ENCODE data around the gene SORCS1. TPM values are rescaled to one million over a fixed set of nuclear protein-coding genes. Genes with fewer than 3 reads are reported as not detected.

Gene SORCS1
- total RNA-seq, 1 donor from 2014 or later, result 1.1 TPM

DNA sequence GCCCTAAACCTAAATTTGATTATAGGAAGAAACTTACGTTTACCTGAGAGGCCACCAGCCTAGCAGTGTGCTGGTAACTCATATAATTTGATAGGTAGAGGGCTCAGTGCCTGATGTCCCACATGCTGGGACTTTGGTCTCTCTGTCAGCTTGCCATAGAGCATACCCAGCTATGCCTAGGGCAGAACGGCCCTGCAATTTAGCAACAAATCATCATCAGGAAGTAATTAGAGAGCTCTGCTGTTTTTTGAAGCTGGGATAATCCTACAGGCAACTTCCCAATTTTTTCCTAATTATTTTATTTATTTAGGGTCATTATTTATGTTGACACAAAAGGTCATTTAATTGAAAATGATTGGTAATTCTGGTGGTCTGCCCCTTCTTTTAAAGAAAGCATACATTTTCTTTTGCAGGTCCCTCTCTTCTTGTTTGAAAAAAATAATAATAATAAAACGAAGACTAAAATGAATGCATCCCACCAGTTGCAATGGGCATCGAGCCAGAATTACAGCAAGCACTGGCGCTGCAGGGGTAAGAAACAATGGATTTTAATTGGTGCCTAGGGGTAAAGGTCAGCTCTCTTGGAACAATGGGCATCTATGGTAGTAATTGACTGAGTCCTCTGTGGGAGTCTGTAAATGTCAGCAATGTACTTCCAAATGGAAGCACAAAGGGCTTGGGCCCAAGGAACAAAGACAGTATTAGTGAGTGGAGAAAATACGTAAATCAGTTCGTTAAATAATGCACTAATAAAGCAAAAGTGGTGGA lies 348.0 kb downstream of the SORCS1 start:
- Mint-ChIP-seq H3K36me3 (ENCODE audit: low read depth, unreplicated experiment) (no peaks in the 10 kb centered on the region), H3K27me3 (ENCODE audit: low read depth, unreplicated experiment) (no peaks in the 10 kb centered on the region), H3K4me3 (ENCODE audit: unreplicated experiment) (no peak overlapping the region), H3K9me3 (ENCODE audit: unreplicated experiment) (peaks cover 1% of the 10 kb centered on the region), H3K27ac (ENCODE audit: unreplicated experiment) (no peak overlapping the region), H3K4me1 (ENCODE audit: low read depth, unreplicated experiment) (no peaks in the 10 kb centered on the region)
- Histone ChIP-seq H3K79me2 (ENCODE audit: insufficient read depth, low read length) (no peaks in the 10 kb centered on the region), H3K27me3 (ENCODE audit: insufficient read depth, low read length) (no peaks in the 10 kb centered on the region), H2AFZ (ENCODE audit: low read depth, low read length) (no peak overlapping the region), H3K36me3 (ENCODE audit: insufficient read depth, low read length) (no peaks in the 10 kb centered on the region), H3K4me2 (ENCODE audit: low read length) (no peak overlapping the region), H3K9me3 (ENCODE audit: insufficient read depth, low read depth, low read length) (no peaks in the 10 kb centered on the region), H4K20me1 (ENCODE audit: insufficient read depth, low read length) (no peaks in the 10 kb centered on the region), H3K27ac (ENCODE audit: low read depth, low read length) (no peak overlapping the region), H3K9ac (ENCODE audit: low read length) (no peak overlapping the region), H3K4me3 (ENCODE audit: insufficient read depth, low read depth, low read length) (no peak overlapping the region), H3K4me1 (ENCODE audit: insufficient read depth, low read length) (no peaks in the 10 kb centered on the region)
- FAIRE-seq, result no peak
- TF ChIP-seq EZH2 (IDR thresholded peaks at IDR 0.05; ENCODE audit: insufficient read depth, low read length) (no peak), CTCF (IDR thresholded peaks at IDR 0.05; ENCODE audit: insufficient read depth, low read depth, low read length) (no peak)
- DNase-seq (ENCODE audit: low read depth), result no peak

DNA sequence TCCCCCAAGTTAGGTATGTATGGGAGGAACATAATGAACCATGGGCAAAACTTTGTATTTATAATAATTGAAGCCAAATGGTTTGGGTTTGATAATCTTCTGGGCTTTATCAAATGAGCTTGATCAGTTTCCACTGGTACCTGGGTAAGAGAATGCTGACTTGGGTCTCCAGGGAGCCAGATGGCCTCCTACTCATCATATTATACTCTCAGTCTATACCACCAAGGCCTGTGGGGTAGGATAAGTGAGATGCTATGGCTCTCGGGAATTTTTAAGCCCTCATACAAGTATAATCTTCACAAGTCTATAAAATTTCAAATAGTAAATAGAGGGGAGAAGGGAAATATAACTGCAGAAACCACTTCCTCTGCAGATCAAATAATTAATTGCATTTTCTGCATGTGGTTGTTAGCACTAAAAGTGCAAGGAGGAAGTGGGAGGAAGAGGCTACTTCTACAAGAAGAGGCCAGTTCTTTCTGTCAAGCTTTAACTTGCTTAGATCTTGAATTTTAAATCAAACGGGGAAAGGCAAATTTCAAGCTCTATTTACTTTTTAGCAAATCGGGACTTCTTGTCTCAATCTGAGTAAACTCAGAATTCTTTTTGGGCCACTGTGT lies 349.0 kb downstream of the SORCS1 start:
- no peaks in the 10 kb centered on the region for H3K9me3 ChIP-seq (ENCODE audit: insufficient read depth, low read depth, low read length)
- no peaks in the 10 kb centered on the region for H3K27me3 ChIP-seq (ENCODE audit: insufficient read depth, low read length)
- no peaks in the 10 kb centered on the region for H3K4me1 ChIP-seq (ENCODE audit: insufficient read depth, low read length)
- no peaks in the 10 kb centered on the region for H3K27me3 Mint-ChIP-seq (ENCODE audit: low read depth, unreplicated experiment)
- no peak for TF ChIP-seq CTCF (IDR thresholded peaks at IDR 0.05; ENCODE audit: insufficient read depth, low read depth, low read length)
- TF ChIP-seq EZH2 (IDR thresholded peaks at IDR 0.05; ENCODE audit: insufficient read depth, low read length), result no peak
- no peak for FAIRE-seq
- H3K27ac Mint-ChIP-seq (ENCODE audit: unreplicated experiment), result no peak overlapping the region
- no peak overlapping the region for H3K4me2 ChIP-seq (ENCODE audit: low read length)
- no peak overlapping the region for H3K27ac ChIP-seq (ENCODE audit: low read depth, low read length)
- peaks cover 1% of the 10 kb centered on the region for H3K9me3 Mint-ChIP-seq (ENCODE audit: unreplicated experiment)
- no peaks in the 10 kb centered on the region for H3K79me2 ChIP-seq (ENCODE audit: insufficient read depth, low read length)
- H3K36me3 ChIP-seq (ENCODE audit: insufficient read depth, low read length), result no peaks in the 10 kb centered on the region
- H3K4me3 ChIP-seq (ENCODE audit: insufficient read depth, low read depth, low read length), result no peak overlapping the region
- no peaks in the 10 kb centered on the region for H4K20me1 ChIP-seq (ENCODE audit: insufficient read depth, low read length)
- no peaks in the 10 kb centered on the region for H3K36me3 Mint-ChIP-seq (ENCODE audit: low read depth, unreplicated experiment)
- H3K9ac ChIP-seq (ENCODE audit: low read length), result no peak overlapping the region
- no peak overlapping the region for H2AFZ ChIP-seq (ENCODE audit: low read depth, low read length)
- no peaks in the 10 kb centered on the region for H3K4me1 Mint-ChIP-seq (ENCODE audit: low read depth, unreplicated experiment)
- DNase-seq (ENCODE audit: low read depth), result no peak
- H3K4me3 Mint-ChIP-seq (ENCODE audit: unreplicated experiment), result no peak overlapping the region
